Neuronal stem cell (in vitro differentiated cells): Measurements from ENCODE around the gene CGB8.

ENCODE experiments used
- DNase-seq: peaks from one replicate; pipeline ENCODE4 v3.0.0-alpha.2; 2013; ENCODE audit warnings: low spot score
- H2AFZ ChIP-seq: one replicate; pipeline ENCODE4 v1.6.1; 2013; ENCODE audit warnings: mild to moderate bottlenecking, low read length, inconsistent platforms
- H2AK5ac ChIP-seq: 2 replicates; pipeline ENCODE4 v1.6.1; 2013; ENCODE audit warnings: low read depth, mild to moderate bottlenecking, inconsistent platforms, low read length, moderate library complexity, mixed read lengths
- H2BK120ac ChIP-seq: 2 replicates; pipeline ENCODE4 v1.6.1; 2013; ENCODE audit warnings: low read depth, mild to moderate bottlenecking, inconsistent platforms, low read length, moderate library complexity, mixed read lengths
- H2BK12ac ChIP-seq: one replicate; pipeline ENCODE4 v1.6.1; 2013; ENCODE audit warnings: low read length, inconsistent platforms
- H2BK15ac ChIP-seq: 2 replicates; pipeline ENCODE4 v1.6.1; 2013; ENCODE audit warnings: mild to moderate bottlenecking, low read length, inconsistent platforms, mixed read lengths
- H2BK5ac ChIP-seq: one replicate; pipeline ENCODE4 v1.6.1; 2013; ENCODE audit warnings: inconsistent platforms, mild to moderate bottlenecking, low read length, moderate library complexity
- H3K14ac ChIP-seq: one replicate; pipeline ENCODE4 v1.6.1; 2013; ENCODE audit warnings: low read length, inconsistent platforms
- H3K18ac ChIP-seq: 2 replicates; pipeline ENCODE4 v1.6.1; 2013; ENCODE audit warnings: low read length, inconsistent platforms
- H3K23ac ChIP-seq: 2 replicates; pipeline ENCODE4 v1.6.1; 2013; ENCODE audit warnings: low read depth, mild to moderate bottlenecking, mixed read lengths, low read length, inconsistent platforms; ENCODE audit not compliant: poor library complexity
- H3K27ac ChIP-seq: replicated peaks from 3 replicates; pipeline ENCODE4 v1.5.1; 2013; ENCODE audit warnings: low read length, inconsistent platforms
- H3K27me3 ChIP-seq, 3 experiments: 2 replicates each; pipeline ENCODE4 v1.6.1; 2013; ENCODE audit warnings: low read length in 3 of 3, mild to moderate bottlenecking in 2 of 3, inconsistent platforms in 1 of 3, low read depth in 1 of 3, mixed read lengths in 1 of 3, moderate library complexity in 1 of 3; ENCODE audit not compliant: control insufficient read depth in 3 of 3, insufficient read depth in 3 of 3
- H3K36me3 ChIP-seq, 2 donors: replicated peaks in 1 of 2; 2 replicates each; pipeline ENCODE4 v1.6.1; 2013; ENCODE audit warnings: low read length in 2 of 2; ENCODE audit not compliant: control insufficient read depth in 2 of 2, insufficient read depth in 2 of 2
- H3K4ac ChIP-seq: 2 replicates; pipeline ENCODE4 v1.6.1; 2013; ENCODE audit warnings: inconsistent platforms, mild to moderate bottlenecking, low read length, moderate library complexity
- H3K4me1 ChIP-seq, 2 donors: 1 replicate in 1 of 2; 2 replicates in 1 of 2; pipeline ENCODE4 v1.6.1; 2013; ENCODE audit warnings: low read length in 2 of 2, low read depth in 1 of 2; ENCODE audit not compliant: control insufficient read depth in 2 of 2, insufficient read depth in 1 of 2
- H3K4me2 ChIP-seq: one replicate; pipeline ENCODE4 v1.6.1; 2013; ENCODE audit warnings: mild to moderate bottlenecking, low read length, inconsistent platforms; ENCODE audit not compliant: insufficient read depth, poor library complexity, severe bottlenecking
- H3K4me3 ChIP-seq, 2 donors: 2 replicates each; pipeline ENCODE4 v1.5.1; 2013; ENCODE audit warnings: low read length in 2 of 2, mild to moderate bottlenecking in 2 of 2, inconsistent platforms in 1 of 2, moderate library complexity in 1 of 2
- H3K79me1 ChIP-seq: one replicate; pipeline ENCODE4 v1.6.1; 2013; ENCODE audit warnings: low read depth, mild to moderate bottlenecking, inconsistent platforms, low read length, moderate library complexity
- H3K9ac ChIP-seq: one replicate; pipeline ENCODE4 v1.6.1; 2013; ENCODE audit warnings: mild to moderate bottlenecking, low read depth, low read length, inconsistent platforms; ENCODE audit not compliant: poor library complexity
- H3K9me3 ChIP-seq, 2 donors: replicated peaks in 1 of 2; 2 replicates each; pipeline versions ENCODE3 to v1.6.1; 2013; ENCODE audit warnings: low read length in 2 of 2, mild to moderate bottlenecking in 2 of 2, inconsistent platforms in 1 of 2, low read depth in 1 of 2, mixed read lengths in 1 of 2, moderate library complexity in 1 of 2; ENCODE audit not compliant: control insufficient read depth in 2 of 2, insufficient read depth in 1 of 2
- H4K8ac ChIP-seq: one replicate; pipeline ENCODE4 v1.6.1; 2013; ENCODE audit warnings: low read depth, mild to moderate bottlenecking, inconsistent platforms, low read length, moderate library complexity
- H4K91ac ChIP-seq: one replicate; pipeline ENCODE4 v1.6.1; 2013; ENCODE audit warnings: low read length, low read depth, mild to moderate bottlenecking, inconsistent platforms; ENCODE audit not compliant: poor library complexity
- WGBS, 2 donors: extraction: QIAGEN DNeasy Blood & Tissue Kit; methylation state at CpG; one replicate each; pipeline ENCODE4 v1.1.7; 2013; ENCODE audit warnings: missing lambda C conversion rate in 2 of 2, mixed read lengths in 1 of 2; ENCODE audit not compliant: insufficient read length in 2 of 2, insufficient replicate concordance in 1 of 2; ENCODE audit errors: extremely low coverage in 2 of 2; 5-methylcytosine and 5-hydroxymethylcytosine counted together

The CGB8 gene

DNA sequence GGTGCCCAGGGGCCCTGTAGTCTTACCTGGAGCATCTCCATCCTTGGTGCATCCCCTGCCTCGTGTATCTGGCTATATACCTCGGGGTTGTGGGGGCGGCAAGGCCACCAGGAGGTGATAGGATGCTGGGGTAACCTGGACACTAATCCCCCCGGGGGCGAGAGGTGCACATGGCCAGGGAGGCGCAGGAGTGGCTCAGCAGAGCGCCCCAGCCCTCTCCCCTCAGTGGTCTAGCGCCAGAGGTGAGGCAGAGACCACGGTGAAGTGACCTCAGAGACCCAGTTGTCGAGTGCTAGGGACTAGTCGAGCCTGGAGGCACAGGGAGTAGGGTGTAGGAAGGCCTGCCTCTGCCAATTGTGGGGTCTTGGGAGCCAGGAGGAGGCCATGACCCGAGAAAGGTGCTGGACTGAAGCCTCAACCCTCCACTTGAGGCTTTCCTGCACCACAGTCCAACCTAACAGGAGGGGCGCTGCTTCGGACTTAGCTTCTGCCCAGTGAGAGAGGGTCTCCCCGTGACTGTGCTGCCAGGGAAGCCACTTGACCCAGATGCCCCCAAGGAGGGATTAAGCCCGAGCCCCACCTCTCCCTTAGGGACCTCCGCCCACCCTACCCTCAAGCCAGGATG is 31.8 kb downstream of the CGB8 start, which contains the start of gene LHB:
Gene LHB, minus strand, starts transcription at position 51 of the 625 bp plus-strand sequence. Its CDS starts 10 bp downstream, at position 41.
- peak within 1 kb of the TSS; percentile 57 for H3K4me2 ChIP-seq
- H3K4me1 ChIP-seq: peaks cover 9% of the 10 kb centered on the region in 2 donors
- no peak within 1 kb of the TSS for H2BK12ac ChIP-seq
- WGBS, 2 donors: no CpG with 5 or more reads among the region's 17 CpGs
- no peak within 1 kb of the TSS for H4K8ac ChIP-seq
- H3K27me3 ChIP-seq: peaks cover 0 to 25% (median 0%) of the 10 kb centered on the region in 3 experiments
- H2BK15ac ChIP-seq: no peak within 1 kb of the TSS
- peak within 1 kb of the TSS; percentile 75 for H2BK5ac ChIP-seq
- H3K4me3 ChIP-seq: peak within 1 kb of the TSS in 1 of 2 donors; percentile 72
- H3K9me3 ChIP-seq: no peaks in the 10 kb centered on the region
- H3K14ac ChIP-seq: peak within 1 kb of the TSS; percentile 71
- no peak within 1 kb of the TSS for H3K27ac ChIP-seq
- H2AK5ac ChIP-seq: no peak within 1 kb of the TSS
- H3K79me1 ChIP-seq: no peaks in the 10 kb centered on the region
- peaks cover 15 to 45% of the 10 kb centered on the region in 2 donors for H3K36me3 ChIP-seq
- H2AFZ ChIP-seq: no peak within 1 kb of the TSS
- no peak for DNase-seq
- H3K23ac ChIP-seq: peak within 1 kb of the TSS; percentile 91
- peak within 1 kb of the TSS; percentile 24 for H3K9ac ChIP-seq
- no peak within 1 kb of the TSS for H3K4ac ChIP-seq
- peak within 1 kb of the TSS; percentile 15 for H3K18ac ChIP-seq
- no peak within 1 kb of the TSS for H2BK120ac ChIP-seq
- no peak within 1 kb of the TSS for H4K91ac ChIP-seq

DNA sequence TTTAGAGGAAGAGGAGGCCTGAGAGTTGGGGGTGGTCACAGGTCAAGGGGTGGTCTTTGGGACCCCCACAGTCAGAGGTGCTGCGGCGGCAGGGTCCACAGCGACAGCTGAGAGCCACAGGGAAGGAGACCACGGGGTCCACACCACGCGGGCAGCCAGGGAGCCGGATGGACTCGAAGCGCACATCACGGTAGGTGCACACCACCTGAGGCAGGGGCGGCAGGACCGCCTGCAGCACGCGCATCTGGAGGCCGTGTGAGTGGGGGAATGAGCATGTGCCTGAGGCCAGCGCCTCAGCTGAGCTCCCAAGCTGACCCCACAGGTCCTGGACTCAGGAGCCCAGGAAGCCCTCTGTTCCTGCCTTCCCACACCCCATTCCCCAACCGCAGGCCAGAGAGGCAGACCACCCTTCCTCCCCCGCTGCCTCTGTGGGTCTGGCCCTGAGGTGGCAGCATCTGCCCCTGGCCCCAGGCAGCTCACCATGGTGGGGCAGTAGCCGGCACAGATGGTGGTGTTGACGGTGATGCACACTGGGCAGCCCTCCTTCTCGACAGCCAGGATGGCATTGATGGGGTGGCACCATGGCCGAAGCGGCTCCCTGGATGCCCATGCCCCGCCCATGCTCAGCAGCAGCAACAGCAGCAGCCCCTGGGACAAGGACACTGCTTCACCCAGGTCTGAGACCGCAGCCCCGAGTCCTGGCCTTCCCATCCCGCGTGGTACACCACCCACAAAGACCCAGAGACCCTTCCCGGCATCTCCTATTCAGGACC is 32.7 kb downstream of the CGB8 start:
- no peak overlapping the region for H2BK15ac ChIP-seq
- no peaks in the 10 kb centered on the region for H3K79me1 ChIP-seq
- H2BK5ac ChIP-seq: no peak overlapping the region
- no peak overlapping the region for H3K4me3 ChIP-seq
- H4K91ac ChIP-seq: no peak overlapping the region
- DNase-seq: no peak
- H2BK120ac ChIP-seq: no peak overlapping the region
- H3K9ac ChIP-seq: peak overlapping the region; percentile 3
- peaks cover 9% of the 10 kb centered on the region in 2 donors for H3K4me1 ChIP-seq
- peaks cover 21 to 54% of the 10 kb centered on the region in 2 donors for H3K36me3 ChIP-seq
- H3K18ac ChIP-seq: no peak overlapping the region
- H3K27ac ChIP-seq: no peak overlapping the region
- H3K14ac ChIP-seq: no peak overlapping the region
- no peak overlapping the region for H4K8ac ChIP-seq
- no peak overlapping the region for H2BK12ac ChIP-seq
- H2AK5ac ChIP-seq: no peak overlapping the region
- no peak overlapping the region for H3K23ac ChIP-seq
- H3K4me2 ChIP-seq: no peak overlapping the region
- H3K27me3 ChIP-seq: peaks cover 0 to 25% (median 0%) of the 10 kb centered on the region in 3 experiments
- no CpG with 5 or more reads among the region's 29 CpGs for WGBS, 2 donors
- no peak overlapping the region for H3K4ac ChIP-seq
- no peaks in the 10 kb centered on the region for H3K9me3 ChIP-seq
- H2AFZ ChIP-seq: no peak overlapping the region

DNA sequence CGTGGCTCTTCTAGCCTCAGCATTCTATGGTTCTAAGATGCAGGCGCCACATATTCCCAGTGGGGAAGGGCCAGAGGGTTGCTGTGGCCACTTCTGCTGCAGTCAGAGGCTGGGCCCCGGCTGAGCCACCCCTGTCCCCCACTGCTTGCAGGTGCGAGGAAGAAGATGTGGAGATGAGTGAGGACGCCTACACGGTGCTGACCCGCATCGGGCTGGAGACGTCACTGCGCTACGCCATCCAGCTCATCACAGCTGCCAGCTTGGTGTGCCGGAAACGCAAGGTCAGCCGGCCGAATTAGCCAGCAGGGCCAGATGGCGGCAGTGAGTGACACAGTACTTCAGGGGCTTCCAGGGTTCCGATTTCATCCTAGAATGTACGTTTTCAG is 34.0 kb downstream of the CGB8 start:
- no peak overlapping the region for H3K4ac ChIP-seq
- H2BK120ac ChIP-seq: no peak overlapping the region
- no peak overlapping the region for H2BK12ac ChIP-seq
- peak overlapping the region; percentile 43 for H3K23ac ChIP-seq
- peaks cover 0 to 2% of the 10 kb centered on the region in 2 donors for H3K4me1 ChIP-seq
- peak overlapping the region; percentile 21 for H3K9ac ChIP-seq
- no CpG with 5 or more reads among the region's 18 CpGs for WGBS, 2 donors
- no peak overlapping the region for H2AK5ac ChIP-seq
- H3K4me3 ChIP-seq: no peak overlapping the region
- DNase-seq: no peak
- no peak overlapping the region for H2AFZ ChIP-seq
- H4K91ac ChIP-seq: no peak overlapping the region
- H3K14ac ChIP-seq: no peak overlapping the region
- peaks cover 2% of the 10 kb centered on the region for H3K79me1 ChIP-seq
- peaks cover 30 to 67% of the 10 kb centered on the region in 2 donors for H3K36me3 ChIP-seq
- no peak overlapping the region for H3K18ac ChIP-seq
- H3K27me3 ChIP-seq: peaks cover 0 to 19% (median 0%) of the 10 kb centered on the region in 3 experiments
- no peak overlapping the region for H3K4me2 ChIP-seq
- no peak overlapping the region for H3K27ac ChIP-seq
- no peak overlapping the region for H2BK15ac ChIP-seq
- H2BK5ac ChIP-seq: no peak overlapping the region
- no peak overlapping the region for H4K8ac ChIP-seq
- no peaks in the 10 kb centered on the region for H3K9me3 ChIP-seq
